Bone marrow (tissue), 2 donors: ENCODE data around the gene SMIM27.
"Not testable (repeated sequence)": the region's sequence is repeated elsewhere in the genome, so short reads cannot be mapped to it uniquely, and the experiment has no call there.

ENCODE experiments used
- DNase-seq, 2 donors: peaks; one replicate each; lab custom pipeline; 2025; lab: John Stamatoyannopoulos, UW

Gene SMIM27

GRCh38 chr9:32552172-32552872 lies at the start of gene SMIM27, which contains the start of gene TOPORS:
Gene SMIM27 (plus strand): TSS chr9:32552327. CDS start chr9:32552435, 108 bp downstream.
Gene TOPORS (minus strand): TSS chr9:32552586. CDS start chr9:32552436, 150 bp downstream.
- DNase-seq: peak; percentile 77 to 84

GRCh38 chr9:32502464-32502863 lies 49.7 kb upstream of the SMIM27 start:
- no peak for DNase-seq

- DNase-seq: no peak
Measured at GRCh38 chr9:32503008-32503407, 49.1 kb upstream of the SMIM27 start.

GRCh38 chr9:32508728-32509127 lies 43.4 kb upstream of the SMIM27 start:
- DNase-seq: no peak

GRCh38 chr9:32516241-32516640 lies 35.9 kb upstream of the SMIM27 start:
- DNase-seq: no peak

GRCh38 chr9:32518276-32518675 lies 33.9 kb upstream of the SMIM27 start:
- no peak for DNase-seq

- no peak for DNase-seq
Measured at GRCh38 chr9:32523910-32524309, 28.2 kb upstream of the SMIM27 start.

GRCh38 chr9:32524558-32524891 lies 27.6 kb upstream of the SMIM27 start:
- not testable (repeated sequence) for DNase-seq

- DNase-seq: no peak
Measured at GRCh38 chr9:32524892-32525708, 27.0 kb upstream of the SMIM27 start.

GRCh38 chr9:32525709-32526030 lies 26.5 kb upstream of the SMIM27 start:
- no peak for DNase-seq

GRCh38 chr9:32526041-32526706 lies 26.0 kb upstream of the SMIM27 start, which contains the start of gene RIGI:
Gene RIGI (minus strand): TSS chr9:32526196. CDS start chr9:32526166, 30 bp downstream.
- DNase-seq: peak; percentile 68 to 86

GRCh38 chr9:32526707-32527048 lies 25.4 kb upstream of the SMIM27 start:
- DNase-seq: no peak

- DNase-seq: no peak
Measured at GRCh38 chr9:32533336-32533735, 18.8 kb upstream of the SMIM27 start.

GRCh38 chr9:32533816-32534215 lies 18.3 kb upstream of the SMIM27 start:
- no peak for DNase-seq

- DNase-seq: no peak
Measured at GRCh38 chr9:32543047-32543446, 9.1 kb upstream of the SMIM27 start.

GRCh38 chr9:32545884-32546283 lies 6.2 kb upstream of the SMIM27 start:
- no peak for DNase-seq

GRCh38 chr9:32548213-32548612 lies 3.9 kb upstream of the SMIM27 start:
- not testable (repeated sequence) for DNase-seq

GRCh38 chr9:32550150-32550561 lies 2.0 kb upstream of the SMIM27 start:
- DNase-seq: no peak

- peak; percentile 80 to 84 for DNase-seq
Measured at GRCh38 chr9:32550562-32551275, 1.4 kb upstream of the SMIM27 start.

GRCh38 chr9:32551276-32552051 lies 663 bp upstream of the SMIM27 start:
- DNase-seq: peak in 1 of 2 donors; percentile 4

GRCh38 chr9:32554107-32554506 lies 2.0 kb downstream of the SMIM27 start:
- peak in 1 of 2 donors; percentile 56 for DNase-seq
